Measurements from ENCODE around the gene ZNF814. TPM values are rescaled to one million over a fixed set of nuclear protein-coding genes. Genes with fewer than 3 reads are reported as not detected.
"Not testable (repeated sequence)": the region's sequence is repeated elsewhere in the genome, so short reads cannot be mapped to it uniquely, and the experiment has no call there.

Gene ZNF814
- total RNA-seq, 1 experiment from 2014 or later: 8.6 TPM

DNA sequence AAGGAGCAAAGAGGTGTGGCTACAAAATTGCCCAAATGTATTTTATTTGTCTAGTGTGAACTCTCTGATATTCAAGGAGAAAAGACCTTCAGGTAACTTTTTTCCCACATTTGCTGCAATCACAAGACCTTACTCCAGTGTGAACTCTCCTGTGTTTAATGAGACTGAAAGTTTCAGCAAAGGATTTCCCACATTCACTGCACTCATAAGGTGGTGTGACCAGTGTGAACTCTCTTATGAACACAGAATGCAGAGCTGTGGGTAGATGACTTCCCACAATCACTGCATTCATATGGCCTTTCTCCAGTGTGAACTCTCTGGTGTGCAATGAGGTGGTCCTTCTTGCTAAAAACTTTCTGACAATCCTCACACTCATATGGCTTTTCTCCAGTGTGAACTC, 16.4 kb downstream of the ZNF814 start:
- H3K9me3 ChIP-seq (ENCODE audit: insufficient read depth, low read depth): peaks cover 68% of the 10 kb centered on the region
- intact Hi-C loops (cut with micrococcal nuclease; ENCODE audit: unreplicated experiment): no loop called here
- H3K9me2 ChIP-seq (ENCODE audit: insufficient read depth): no peaks in the 10 kb centered on the region
- H3K4me1 ChIP-seq (replicated peaks; ENCODE audit: insufficient read depth): no peaks in the 10 kb centered on the region
- POLR2A ChIA-PET (ENCODE audit: unreplicated experiment): no interaction called here
- CTCF ChIA-PET: no interaction called here
- TF ChIP-seq, protein P1, sequence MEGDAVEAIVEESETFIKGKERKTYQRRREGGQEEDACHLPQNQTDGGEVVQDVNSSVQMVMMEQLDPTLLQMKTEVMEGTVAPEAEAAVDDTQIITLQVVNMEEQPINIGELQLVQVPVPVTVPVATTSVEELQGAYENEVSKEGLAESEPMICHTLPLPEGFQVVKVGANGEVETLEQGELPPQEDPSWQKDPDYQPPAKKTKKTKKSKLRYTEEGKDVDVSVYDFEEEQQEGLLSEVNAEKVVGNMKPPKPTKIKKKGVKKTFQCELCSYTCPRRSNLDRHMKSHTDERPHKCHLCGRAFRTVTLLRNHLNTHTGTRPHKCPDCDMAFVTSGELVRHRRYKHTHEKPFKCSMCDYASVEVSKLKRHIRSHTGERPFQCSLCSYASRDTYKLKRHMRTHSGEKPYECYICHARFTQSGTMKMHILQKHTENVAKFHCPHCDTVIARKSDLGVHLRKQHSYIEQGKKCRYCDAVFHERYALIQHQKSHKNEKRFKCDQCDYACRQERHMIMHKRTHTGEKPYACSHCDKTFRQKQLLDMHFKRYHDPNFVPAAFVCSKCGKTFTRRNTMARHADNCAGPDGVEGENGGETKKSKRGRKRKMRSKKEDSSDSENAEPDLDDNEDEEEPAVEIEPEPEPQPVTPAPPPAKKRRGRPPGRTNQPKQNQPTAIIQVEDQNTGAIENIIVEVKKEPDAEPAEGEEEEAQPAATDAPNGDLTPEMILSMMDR (conservative IDR thresholded peaks at IDR 0.05): no peak
- no peak for TF ChIP-seq EZH2 (IDR thresholded peaks at IDR 0.05; ENCODE audit: low read depth)
- no peak overlapping the region for H3K27ac ChIP-seq
- H4K20me1 ChIP-seq (ENCODE audit: insufficient read depth): no peaks in the 10 kb centered on the region
- H3F3A ChIP-seq (ENCODE audit: insufficient read depth, low read depth): peaks cover 21% of the 10 kb centered on the region
- peaks cover 54% of the 10 kb centered on the region for H3K36me3 ChIP-seq (ENCODE audit: low read depth)
- H3K27me3 ChIP-seq (ENCODE audit: insufficient read depth, low read depth): no peaks in the 10 kb centered on the region
- BruUV-seq (replicated peaks): no TSS peak
- no peaks in the 10 kb centered on the region; the same call in 1 of the 2 replicates for H3K79me2 ChIP-seq (ENCODE audit: low read depth)
- no peak overlapping the region for H3K4me2 ChIP-seq
- 0 out of 2 replicates have a peak overlapping the region, but pooled peaks have one; percentile 11 for H3K4me3 ChIP-seq
- no peak for DNase-seq
- no peak overlapping the region for H2AFZ ChIP-seq

DNA sequence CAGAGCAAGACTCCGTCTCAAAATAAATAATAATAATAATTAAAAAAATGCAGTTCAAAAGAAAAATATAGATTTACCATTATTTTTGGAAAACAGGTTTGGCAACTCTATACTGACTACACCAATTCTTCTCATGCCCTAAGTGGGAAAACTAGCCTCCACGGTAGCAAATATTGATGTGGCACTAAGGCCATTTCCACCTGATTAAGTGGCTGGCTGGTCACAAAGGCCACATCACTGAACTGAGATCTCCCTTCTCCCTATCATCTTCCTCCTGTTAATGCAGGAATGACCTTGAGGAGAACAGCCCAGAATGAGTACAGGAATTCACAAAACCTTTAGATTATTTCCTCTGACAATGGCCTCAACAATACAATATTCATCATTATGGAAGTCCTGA, 18.6 kb downstream of the ZNF814 start:
- Histone ChIP-seq H3K36me3 (ENCODE audit: low read depth) (peaks cover 67% of the 10 kb centered on the region), H3K9me2 (ENCODE audit: insufficient read depth) (no peaks in the 10 kb centered on the region), H3K27me3 (ENCODE audit: insufficient read depth, low read depth) (no peaks in the 10 kb centered on the region), H3K4me2 (no peak overlapping the region), H3K4me1 (replicated peaks; ENCODE audit: insufficient read depth) (no peaks in the 10 kb centered on the region), H3K9me3 (ENCODE audit: insufficient read depth, low read depth) (peaks cover 82% of the 10 kb centered on the region), H3F3A (ENCODE audit: insufficient read depth, low read depth) (peaks cover 26% of the 10 kb centered on the region), H4K20me1 (ENCODE audit: insufficient read depth) (no peaks in the 10 kb centered on the region), H3K27ac (no peak overlapping the region), H2AFZ (no peak overlapping the region), H3K79me2 (ENCODE audit: low read depth) (no peaks in the 10 kb centered on the region; the same call in 1 of the 2 replicates), H3K4me3 (no peak overlapping the region)
- ChIA-PET POLR2A (ENCODE audit: unreplicated experiment) (no interaction called here), CTCF (no interaction called here)
- no TSS peak for BruUV-seq (replicated peaks)
- DNase-seq: no peak
- TF ChIP-seq EZH2 (IDR thresholded peaks at IDR 0.05; ENCODE audit: low read depth): no peak
- TF ChIP-seq, protein P1 (conservative IDR thresholded peaks at IDR 0.05): no peak
- intact Hi-C loops (cut with micrococcal nuclease; ENCODE audit: unreplicated experiment): no loop called here

GRCh38 chr19:57869655-57870054, 19.2 kb downstream of the ZNF814 start:
- H2AFZ ChIP-seq; DNase-seq; H3K9me2 ChIP-seq (ENCODE audit: insufficient read depth); H3K27ac ChIP-seq; BruUV-seq (replicated peaks); H3K79me2 ChIP-seq (ENCODE audit: low read depth); H3K4me1 ChIP-seq (replicated peaks; ENCODE audit: insufficient read depth); CTCF ChIA-PET; POLR2A ChIA-PET (ENCODE audit: unreplicated experiment); H4K20me1 ChIP-seq (ENCODE audit: insufficient read depth); H3K27me3 ChIP-seq (ENCODE audit: insufficient read depth, low read depth); H3K4me2 ChIP-seq; H3K4me3 ChIP-seq; intact Hi-C loops (cut with micrococcal nuclease; ENCODE audit: unreplicated experiment): not testable (repeated sequence)
- Histone ChIP-seq H3F3A (ENCODE audit: insufficient read depth, low read depth) (peaks cover 26% of the 10 kb centered on the region), H3K36me3 (ENCODE audit: low read depth) (peaks cover 71% of the 10 kb centered on the region), H3K9me3 (ENCODE audit: insufficient read depth, low read depth) (peaks cover 83% of the 10 kb centered on the region)

GRCh38 chr19:57867868-57868492, 20.9 kb downstream of the ZNF814 start:
- no peak overlapping the region for H2AFZ ChIP-seq
- no peaks in the 10 kb centered on the region for H4K20me1 ChIP-seq (ENCODE audit: insufficient read depth)
- ChIA-PET POLR2A (ENCODE audit: unreplicated experiment) (no interaction called here), CTCF (no interaction called here)
- peaks cover 25% of the 10 kb centered on the region for H3F3A ChIP-seq (ENCODE audit: insufficient read depth, low read depth)
- no peaks in the 10 kb centered on the region for H3K27me3 ChIP-seq (ENCODE audit: insufficient read depth, low read depth)
- no peak overlapping the region for H3K4me2 ChIP-seq
- H3K27ac ChIP-seq: no peak overlapping the region
- H3K4me3 ChIP-seq: no peak overlapping the region
- peaks cover 68% of the 10 kb centered on the region for H3K36me3 ChIP-seq (ENCODE audit: low read depth)
- intact Hi-C loops (cut with micrococcal nuclease; ENCODE audit: unreplicated experiment): no loop called here
- no peaks in the 10 kb centered on the region for H3K9me2 ChIP-seq (ENCODE audit: insufficient read depth)
- peaks cover 73% of the 10 kb centered on the region for H3K9me3 ChIP-seq (ENCODE audit: insufficient read depth, low read depth)
- no TSS peak for BruUV-seq (replicated peaks)
- no peaks in the 10 kb centered on the region for H3K4me1 ChIP-seq (replicated peaks; ENCODE audit: insufficient read depth)
- no peak for TF ChIP-seq EZH2 (IDR thresholded peaks at IDR 0.05; ENCODE audit: low read depth)
- TF ChIP-seq, protein P1 (conservative IDR thresholded peaks at IDR 0.05): no peak
- no peak for DNase-seq
- no peaks in the 10 kb centered on the region; the same call in 1 of the 2 replicates for H3K79me2 ChIP-seq (ENCODE audit: low read depth)

DNA sequence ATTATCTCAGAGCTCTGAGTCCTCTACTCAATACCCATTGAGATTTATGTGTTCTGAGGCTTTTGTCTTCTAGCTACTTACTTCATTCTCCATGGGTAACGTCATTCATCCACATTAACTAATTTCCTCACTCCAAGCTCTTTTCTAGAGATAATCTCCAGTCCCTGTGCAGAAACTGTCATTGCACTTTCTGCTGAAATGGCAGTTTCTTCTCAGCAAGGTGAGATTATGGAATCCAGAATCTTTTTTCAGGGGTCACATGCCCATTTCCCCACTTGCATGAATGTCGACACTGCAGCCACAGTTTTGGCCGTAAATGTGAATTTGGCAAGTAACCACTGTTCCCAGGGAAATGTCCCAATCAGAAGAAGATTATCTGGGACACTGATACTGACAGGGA, 26.5 kb downstream of the ZNF814 start:
- BruUV-seq (replicated peaks); CTCF ChIA-PET: not testable (repeated sequence)
- POLR2A ChIA-PET (ENCODE audit: unreplicated experiment): interaction anchor here (0.5 to 0.6 kb wide), 2 partner anchors 32 to 511 kb away, joined by 4 read pairs; partner anchors contain the start of gene ZNF304

More for the DNA sequence above, 26.5 kb downstream of the ZNF814 start:
- H3K27me3 ChIP-seq (ENCODE audit: insufficient read depth, low read depth); H3K4me2 ChIP-seq; DNase-seq; H3K79me2 ChIP-seq (ENCODE audit: low read depth); intact Hi-C loops (cut with micrococcal nuclease; ENCODE audit: unreplicated experiment); H3K9me2 ChIP-seq (ENCODE audit: insufficient read depth); H2AFZ ChIP-seq; H3K27ac ChIP-seq; H4K20me1 ChIP-seq (ENCODE audit: insufficient read depth); H3K4me1 ChIP-seq (replicated peaks; ENCODE audit: insufficient read depth): not testable (repeated sequence)
- peaks cover 90% of the 10 kb centered on the region for H3K36me3 ChIP-seq (ENCODE audit: low read depth)
- H3F3A ChIP-seq (ENCODE audit: insufficient read depth, low read depth): peaks cover 14% of the 10 kb centered on the region; the same call in 1 of the 2 replicates
- H3K4me3 ChIP-seq: 0 out of 2 replicates have a peak overlapping the region, but pooled peaks have one; percentile 4
- peaks cover 56% of the 10 kb centered on the region for H3K9me3 ChIP-seq (ENCODE audit: insufficient read depth, low read depth)

Data from PC-9 (cell line).